GM06990 (cell line): ENCODE results near the gene SNTB2.

Experiments used
- DNase-seq: peaks from one replicate; pipeline ENCODE4 v3.0.0-alpha.2; 2011; ENCODE audit not compliant: insufficient read length; ENCODE audit errors: extremely low read depth
- H3K27me3 ChIP-seq: replicated peaks from 2 replicates; pipeline ENCODE4 v1.6.0; 2011; ENCODE audit warnings: low read length; ENCODE audit not compliant: control insufficient read depth, insufficient read depth
- H3K36me3 ChIP-seq: 2 replicates; pipeline ENCODE4 v1.5.1; 2011; ENCODE audit warnings: low read length; ENCODE audit not compliant: control insufficient read depth, insufficient read depth
- H3K4me3 ChIP-seq: replicated peaks from 2 replicates; pipeline ENCODE4 v1.5.1; 2011; ENCODE audit warnings: low read depth, mild to moderate bottlenecking, control low read depth, low read length
- TF ChIP-seq, protein P1 (sequence below): IDR thresholded peaks from 2 replicates; pipeline ENCODE4 v1.5.1; 2011; ENCODE audit warnings: low read length, control low read depth, mild to moderate bottlenecking, inconsistent platforms; ENCODE audit not compliant: insufficient read depth, poor library complexity, severe bottlenecking

SNTB2 gene

DNA sequence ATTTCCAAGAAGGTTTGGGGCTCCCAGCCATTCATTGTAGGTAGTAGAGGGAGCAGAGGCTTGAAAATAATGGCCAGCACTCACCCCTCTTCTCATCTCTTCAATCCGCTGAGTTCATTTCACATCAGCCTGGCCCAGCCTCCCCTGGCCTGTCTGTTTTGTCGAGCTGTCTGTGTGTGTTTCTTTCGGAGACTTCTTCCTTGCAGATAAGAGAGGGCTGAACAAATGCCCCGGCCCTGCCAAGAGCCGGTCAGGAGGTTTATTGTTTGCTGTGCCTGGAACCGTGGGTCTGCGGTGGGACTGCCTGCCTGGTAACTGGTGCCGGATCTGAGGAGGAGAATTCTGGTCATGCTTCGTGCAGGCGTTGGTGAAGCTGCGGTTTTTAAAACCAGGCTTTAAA, 127.6 kb downstream of the SNTB2 start:
- DNase-seq = no peak
- Histone ChIP-seq H3K4me3 (no peak overlapping the region), H3K27me3 (no peaks in the 10 kb centered on the region), H3K36me3 (peaks cover 33% of the 10 kb centered on the region)
- TF ChIP-seq, protein P1, sequence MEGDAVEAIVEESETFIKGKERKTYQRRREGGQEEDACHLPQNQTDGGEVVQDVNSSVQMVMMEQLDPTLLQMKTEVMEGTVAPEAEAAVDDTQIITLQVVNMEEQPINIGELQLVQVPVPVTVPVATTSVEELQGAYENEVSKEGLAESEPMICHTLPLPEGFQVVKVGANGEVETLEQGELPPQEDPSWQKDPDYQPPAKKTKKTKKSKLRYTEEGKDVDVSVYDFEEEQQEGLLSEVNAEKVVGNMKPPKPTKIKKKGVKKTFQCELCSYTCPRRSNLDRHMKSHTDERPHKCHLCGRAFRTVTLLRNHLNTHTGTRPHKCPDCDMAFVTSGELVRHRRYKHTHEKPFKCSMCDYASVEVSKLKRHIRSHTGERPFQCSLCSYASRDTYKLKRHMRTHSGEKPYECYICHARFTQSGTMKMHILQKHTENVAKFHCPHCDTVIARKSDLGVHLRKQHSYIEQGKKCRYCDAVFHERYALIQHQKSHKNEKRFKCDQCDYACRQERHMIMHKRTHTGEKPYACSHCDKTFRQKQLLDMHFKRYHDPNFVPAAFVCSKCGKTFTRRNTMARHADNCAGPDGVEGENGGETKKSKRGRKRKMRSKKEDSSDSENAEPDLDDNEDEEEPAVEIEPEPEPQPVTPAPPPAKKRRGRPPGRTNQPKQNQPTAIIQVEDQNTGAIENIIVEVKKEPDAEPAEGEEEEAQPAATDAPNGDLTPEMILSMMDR = no peak

DNA sequence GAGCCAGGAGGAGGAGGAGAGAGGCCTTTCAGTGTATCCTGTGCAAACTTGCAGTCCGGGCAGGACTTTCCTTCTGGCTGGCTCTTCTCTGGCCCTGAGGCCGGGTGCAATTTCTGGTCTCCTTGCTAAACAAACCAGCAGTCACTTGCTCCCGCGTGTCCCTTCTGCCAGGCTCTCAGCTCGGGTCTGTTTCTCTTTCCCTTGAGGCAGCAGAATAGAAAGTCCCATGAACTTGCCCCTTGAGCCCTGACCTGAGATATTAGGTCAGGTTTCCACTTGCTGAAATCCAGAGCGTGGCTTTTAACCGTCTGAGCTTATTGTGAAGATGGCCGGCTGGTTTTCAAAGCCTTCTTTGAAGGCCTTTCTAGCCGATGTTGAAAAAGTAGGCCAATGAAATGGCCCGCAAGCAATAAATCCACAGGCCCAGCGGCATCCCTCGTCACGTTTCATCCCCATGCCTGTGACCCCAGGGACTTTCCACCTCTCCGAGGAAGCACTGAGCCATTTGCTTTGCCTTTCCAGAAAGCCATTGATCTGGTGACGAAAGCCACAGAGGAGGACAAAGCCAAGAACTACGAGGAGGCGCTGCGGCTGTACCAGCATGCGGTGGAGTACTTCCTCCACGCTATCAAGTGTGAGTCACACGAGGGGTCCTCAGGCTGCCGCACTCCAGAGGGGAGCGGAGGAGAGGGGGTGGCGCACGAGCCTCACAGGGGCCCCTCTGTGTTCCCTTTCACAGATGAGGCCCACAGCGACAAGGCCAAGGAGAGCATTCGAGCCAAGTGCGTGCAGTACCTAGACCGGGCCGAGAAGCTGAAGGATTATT, 128.7 kb downstream of the SNTB2 start:
- peaks cover 44% of the 10 kb centered on the region for H3K36me3 ChIP-seq
- DNase-seq = no peak
- no peak overlapping the region for H3K4me3 ChIP-seq
- TF ChIP-seq, protein P1 = no peak
- H3K27me3 ChIP-seq = no peaks in the 10 kb centered on the region

DNA sequence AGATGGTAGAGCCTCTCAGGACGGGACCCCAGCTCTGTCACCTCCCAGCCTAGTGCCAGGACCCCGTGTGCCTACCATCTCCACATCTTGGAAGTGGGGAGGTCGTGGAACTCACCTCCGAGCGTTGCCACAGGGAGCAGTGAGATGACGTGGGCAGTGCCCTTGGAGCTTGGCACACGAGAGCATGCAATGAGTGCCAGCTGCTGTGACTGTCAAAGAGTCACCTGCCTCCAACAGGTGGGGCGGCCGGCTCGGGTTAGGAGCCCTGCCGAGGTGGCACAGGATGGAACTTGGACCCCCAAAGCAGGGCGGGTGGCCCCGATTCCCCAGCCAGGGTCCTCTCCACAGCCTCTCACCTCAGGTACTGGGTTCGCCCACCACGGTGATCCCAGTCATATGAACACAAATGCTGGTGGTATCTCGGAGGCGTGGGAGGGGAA, 129.7 kb downstream of the SNTB2 start:
- no peak for DNase-seq
- TF ChIP-seq, protein P1 = no peak
- H3K27me3 ChIP-seq = no peaks in the 10 kb centered on the region
- no peak overlapping the region for H3K4me3 ChIP-seq
- H3K36me3 ChIP-seq = peaks cover 51% of the 10 kb centered on the region

DNA sequence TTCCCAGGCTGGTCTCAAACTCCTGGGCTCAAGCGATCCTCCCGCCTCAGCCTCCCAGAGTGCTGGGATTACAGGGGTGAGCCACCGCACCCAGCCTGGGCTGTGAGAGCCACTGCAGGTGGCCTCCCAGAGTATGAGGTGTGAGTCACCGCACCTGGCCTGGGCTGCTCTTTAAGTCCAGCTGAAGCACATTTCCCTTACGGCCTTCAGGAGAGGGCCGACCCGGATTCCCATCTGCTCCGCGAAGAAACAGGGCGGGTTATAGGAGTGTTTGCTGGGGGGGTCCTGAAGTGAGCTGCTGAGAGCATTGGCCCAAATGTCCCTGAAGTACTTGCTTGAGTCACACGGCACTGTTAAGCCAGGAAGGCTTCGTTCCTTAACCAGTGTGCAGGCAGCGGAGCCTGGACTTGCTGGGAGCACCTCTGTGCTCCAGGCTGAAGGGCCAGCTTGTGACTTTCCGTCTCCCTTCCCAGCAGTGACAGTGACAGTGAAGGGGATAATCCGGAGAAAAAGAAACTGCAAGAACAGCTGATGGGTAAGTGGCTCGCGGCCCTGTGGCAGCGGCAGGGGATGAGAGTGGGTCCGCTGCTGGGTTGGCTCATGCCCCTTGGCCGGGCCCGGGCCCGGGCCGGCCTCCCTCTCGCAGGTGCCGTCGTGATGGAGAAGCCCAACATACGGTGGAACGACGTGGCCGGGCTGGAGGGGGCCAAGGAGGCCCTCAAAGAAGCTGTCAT, 131.4 kb downstream of the SNTB2 start:
- TF ChIP-seq, protein P1 = no peak
- DNase-seq = no peak
- H3K4me3 ChIP-seq = no peak overlapping the region
- no peaks in the 10 kb centered on the region for H3K27me3 ChIP-seq
- peaks cover 63% of the 10 kb centered on the region for H3K36me3 ChIP-seq

DNA sequence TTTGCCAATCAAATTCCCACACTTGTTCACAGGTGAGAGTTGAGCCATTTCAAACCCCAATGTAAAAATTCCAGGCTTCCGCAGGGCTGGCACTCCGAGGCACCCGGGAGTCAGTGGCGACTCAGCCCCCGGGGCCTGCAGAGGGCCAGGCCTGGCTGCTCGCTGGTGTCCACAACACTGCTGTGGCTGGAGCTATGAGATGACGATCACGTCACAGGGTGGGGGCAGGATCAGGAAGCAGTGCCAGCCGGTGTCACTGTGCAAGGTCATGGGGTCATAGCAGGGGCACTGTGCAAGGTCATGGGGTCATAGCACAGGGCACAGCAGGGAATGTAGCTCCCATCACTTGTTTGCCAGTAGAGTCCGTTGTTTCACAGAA, 131.9 kb downstream of the SNTB2 start:
- H3K4me3 ChIP-seq = no peak overlapping the region
- TF ChIP-seq, protein P1 = no peak
- no peaks in the 10 kb centered on the region for H3K27me3 ChIP-seq
- peaks cover 65% of the 10 kb centered on the region for H3K36me3 ChIP-seq
- DNase-seq = no peak
